ENCODE measurements around the gene HSPA9.

HSPA9 gene

DNA sequence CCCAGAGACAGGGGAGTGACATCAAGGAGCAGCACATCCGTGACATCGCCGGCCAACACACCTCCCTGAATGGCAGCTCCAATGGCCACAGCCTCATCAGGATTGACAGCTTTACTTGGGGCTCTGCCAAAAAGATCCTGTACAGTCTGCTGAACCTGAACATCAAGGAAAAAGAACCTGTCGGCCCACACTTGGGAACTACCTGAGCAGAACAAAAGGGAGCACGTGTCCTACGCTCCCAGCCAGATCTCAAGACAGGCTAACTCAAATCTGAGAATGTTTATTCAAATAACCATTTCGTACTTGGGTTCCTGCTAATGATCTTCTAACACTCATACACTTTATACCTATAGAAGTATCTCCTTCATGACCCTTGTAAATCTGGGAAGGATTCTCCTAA lies 15.3 kb downstream of the HSPA9 start:
- no peak for DNase-seq

DNA sequence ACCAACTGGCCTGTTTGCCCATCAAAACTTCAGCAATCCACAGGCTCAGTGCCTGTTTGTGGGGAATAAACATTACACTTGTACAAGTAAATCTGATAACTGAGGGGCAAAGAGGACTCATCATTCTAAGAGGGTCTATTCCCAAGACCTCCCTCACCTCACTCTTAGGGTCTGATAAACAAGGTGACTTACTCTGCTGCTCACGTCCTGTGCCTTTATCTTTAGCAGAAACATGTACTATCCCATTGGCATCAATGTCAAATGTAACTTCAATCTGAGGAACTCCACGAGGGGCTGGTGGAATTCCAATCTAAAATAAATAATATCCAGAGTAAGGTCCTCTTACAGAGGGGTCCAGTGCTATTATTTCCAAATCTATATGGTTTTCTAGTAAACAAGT lies 17.5 kb downstream of the HSPA9 start:
- DNase-seq, result no peak

DNA sequence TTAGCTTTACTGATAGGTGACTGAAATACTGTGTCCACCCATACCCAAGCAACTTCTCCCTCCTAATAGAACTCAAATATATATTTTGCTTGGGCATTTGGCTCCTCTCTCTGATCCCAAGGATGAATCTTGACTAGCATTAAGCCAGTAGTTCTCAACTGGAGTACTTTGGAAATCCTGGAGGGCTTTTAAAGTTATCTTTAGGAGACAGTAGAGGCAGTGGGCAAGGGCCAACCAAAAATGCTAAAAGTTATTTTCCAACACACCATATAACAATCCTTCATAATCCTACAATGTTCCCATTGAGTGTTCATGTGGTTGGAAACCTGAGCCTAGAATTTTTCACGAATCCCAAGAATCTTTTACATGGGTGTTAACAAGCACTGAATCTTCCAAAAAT lies 21.1 kb downstream of the HSPA9 start:
- DNase-seq, result no peak

DNA sequence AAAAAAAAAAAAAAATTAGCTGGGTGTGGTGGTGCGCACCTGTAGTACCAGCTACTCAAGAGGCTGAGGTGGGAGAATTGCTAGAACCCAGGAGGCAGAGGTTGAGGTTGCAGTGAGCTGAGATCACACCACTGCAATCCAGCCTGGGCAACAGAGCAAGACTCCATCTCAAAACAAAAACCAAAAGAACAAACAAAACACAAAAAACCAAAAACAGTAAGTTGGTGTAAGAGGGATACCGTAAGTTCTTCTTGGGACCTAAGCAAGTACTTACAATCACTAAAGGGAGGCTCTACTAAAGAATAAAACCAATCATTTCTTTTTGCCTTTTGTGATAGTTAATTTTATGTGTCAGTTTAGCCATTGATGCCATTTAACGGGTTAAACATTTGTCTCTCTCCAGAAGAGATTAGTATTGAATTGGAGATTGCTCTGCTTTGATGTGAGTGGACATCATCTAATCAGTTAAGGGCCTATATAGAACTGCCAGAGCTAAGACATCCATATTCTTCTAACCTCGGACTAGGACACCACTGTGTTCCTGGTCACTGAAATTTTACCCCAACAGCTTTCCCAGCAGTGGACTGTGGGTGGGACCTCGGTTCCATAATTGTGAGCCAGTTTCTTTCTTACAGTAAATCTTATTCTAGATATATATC lies 21.6 kb downstream of the HSPA9 start:
- no peak for DNase-seq

DNA sequence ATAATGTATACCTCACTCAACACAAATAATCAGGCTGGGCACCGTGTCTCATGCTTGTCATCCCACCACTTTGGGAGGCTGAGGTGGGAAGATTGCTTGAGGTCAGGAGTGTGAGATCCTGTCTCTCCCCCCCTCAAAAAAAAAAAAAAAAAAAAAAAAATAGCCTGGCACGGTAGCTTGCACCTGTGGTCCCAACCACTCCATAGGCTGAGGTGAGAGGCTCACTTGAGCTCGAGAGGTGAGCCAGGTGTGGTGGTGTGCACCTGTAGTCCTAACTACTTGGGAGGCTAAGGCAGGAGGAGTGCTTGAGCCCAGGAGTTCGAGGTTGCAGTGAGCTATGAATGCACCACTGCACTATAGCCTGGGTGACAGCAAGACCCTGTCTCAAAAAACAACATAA lies 22.5 kb downstream of the HSPA9 start:
- no peak for DNase-seq

DNA sequence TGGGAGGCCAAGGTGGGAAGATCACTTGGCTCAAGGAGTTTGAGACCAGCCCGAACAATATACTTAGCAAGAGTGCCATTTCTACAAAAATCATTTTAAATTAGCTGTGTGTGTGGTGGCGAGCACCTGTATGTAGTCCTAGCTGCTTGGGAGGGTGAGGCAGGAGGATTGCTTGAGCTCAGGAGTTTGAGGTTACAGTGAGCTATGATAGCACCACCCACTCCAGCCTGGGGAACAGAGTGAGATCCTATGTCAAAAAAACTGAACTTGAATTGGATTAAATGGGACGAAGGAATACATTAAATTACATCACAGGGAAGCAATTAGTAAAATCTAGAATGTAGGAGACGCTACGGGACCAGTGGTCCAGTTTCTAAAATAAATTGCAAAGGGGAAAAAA lies 25.8 kb downstream of the HSPA9 start:
- DNase-seq, result no peak

DNA sequence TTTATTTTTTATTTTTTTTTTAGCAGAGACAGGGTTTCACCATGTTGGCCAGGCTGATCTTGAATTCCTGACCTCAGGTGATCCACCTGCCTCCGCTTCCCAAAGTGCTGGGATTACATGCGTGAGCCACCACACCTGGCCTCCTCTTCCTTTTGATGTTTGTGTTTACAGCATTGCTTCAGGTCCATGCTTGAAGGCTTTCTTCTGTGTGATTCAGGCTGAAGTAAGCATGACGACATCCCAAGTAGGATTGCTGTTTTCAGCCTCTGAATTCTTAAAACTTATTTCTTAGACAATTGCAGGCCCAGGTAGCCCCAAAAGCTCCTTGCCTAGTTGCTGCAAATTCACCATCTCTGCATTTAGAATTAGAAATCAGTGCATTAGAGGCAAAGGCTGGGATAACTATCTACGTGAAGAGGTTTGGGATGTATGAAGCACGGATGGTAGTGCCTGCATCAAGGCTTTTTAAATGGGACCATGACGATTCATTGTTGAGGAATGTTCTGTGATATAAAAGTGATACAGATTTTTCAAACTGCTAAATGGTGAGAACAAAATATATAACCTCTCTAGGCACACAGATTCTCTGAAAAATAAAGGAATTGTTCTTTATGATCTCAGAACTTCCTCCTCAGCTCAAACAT lies 29.2 kb downstream of the HSPA9 start:
- DNase-seq, result no peak

DNA sequence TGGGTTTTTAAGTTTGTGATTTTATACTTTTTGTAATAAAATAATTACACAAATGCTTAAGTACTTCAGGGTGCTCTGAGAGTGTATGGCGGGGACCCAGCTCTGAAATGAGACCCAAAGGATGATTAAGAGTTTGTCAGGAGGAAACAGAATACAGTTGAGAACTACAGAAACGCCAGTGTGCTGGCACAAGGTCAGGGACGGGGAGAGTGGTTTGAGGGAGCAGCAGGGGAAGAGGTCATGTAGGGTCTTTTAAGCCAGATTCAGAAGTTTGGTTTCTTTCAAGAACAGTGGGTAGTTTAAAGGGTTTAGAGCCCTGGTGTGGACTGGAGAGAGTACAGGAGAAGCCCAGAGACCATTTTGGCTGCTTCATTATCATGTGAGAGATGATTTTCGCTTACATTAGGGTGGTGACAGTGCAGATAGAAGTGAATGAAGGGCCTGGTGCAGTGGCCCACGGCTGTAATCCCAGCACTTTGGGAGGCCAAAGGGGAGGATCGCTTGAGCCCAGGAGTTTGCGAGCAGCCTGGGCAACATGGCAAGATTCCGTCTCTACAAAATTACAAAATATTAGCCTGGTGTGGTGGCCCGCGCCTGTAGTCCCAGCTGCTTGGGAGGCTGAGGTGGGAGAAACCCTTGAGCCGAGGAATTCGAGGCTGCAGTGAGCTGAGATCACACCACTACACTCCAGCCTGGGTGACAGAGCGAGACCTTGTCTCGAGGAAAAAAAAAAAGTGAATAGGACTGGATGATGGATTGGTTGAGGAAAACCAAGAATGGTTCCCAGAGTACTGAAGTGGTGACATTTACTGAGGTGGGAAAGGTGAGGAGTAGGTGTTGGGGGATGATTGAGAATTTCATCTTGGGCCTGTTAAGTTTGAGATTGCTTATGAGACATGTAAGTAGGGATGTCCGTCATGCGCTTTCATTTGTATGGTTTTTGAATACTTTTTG lies 30.7 kb downstream of the HSPA9 start:
- peak; percentile 20 for DNase-seq

DNA sequence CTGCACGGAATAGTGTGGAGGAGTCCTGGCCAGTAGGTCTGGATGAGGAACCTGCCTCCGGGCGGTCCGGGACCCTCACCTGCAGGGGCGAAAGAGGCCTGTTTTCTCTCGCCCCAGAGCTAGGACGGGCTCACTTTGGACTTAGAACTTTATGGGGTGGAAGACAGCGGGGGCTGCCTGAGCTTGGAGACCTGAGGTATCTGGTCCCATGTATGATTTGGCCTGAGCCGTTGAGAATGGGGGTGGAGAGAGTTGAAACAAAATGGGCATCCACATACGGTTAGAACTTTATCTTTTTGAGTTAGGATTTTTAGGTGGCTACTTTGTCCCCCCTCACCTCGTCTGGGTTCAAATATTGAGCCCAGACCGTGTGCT lies 31.5 kb downstream of the HSPA9 start:
- peak; percentile 85 for DNase-seq

DNA sequence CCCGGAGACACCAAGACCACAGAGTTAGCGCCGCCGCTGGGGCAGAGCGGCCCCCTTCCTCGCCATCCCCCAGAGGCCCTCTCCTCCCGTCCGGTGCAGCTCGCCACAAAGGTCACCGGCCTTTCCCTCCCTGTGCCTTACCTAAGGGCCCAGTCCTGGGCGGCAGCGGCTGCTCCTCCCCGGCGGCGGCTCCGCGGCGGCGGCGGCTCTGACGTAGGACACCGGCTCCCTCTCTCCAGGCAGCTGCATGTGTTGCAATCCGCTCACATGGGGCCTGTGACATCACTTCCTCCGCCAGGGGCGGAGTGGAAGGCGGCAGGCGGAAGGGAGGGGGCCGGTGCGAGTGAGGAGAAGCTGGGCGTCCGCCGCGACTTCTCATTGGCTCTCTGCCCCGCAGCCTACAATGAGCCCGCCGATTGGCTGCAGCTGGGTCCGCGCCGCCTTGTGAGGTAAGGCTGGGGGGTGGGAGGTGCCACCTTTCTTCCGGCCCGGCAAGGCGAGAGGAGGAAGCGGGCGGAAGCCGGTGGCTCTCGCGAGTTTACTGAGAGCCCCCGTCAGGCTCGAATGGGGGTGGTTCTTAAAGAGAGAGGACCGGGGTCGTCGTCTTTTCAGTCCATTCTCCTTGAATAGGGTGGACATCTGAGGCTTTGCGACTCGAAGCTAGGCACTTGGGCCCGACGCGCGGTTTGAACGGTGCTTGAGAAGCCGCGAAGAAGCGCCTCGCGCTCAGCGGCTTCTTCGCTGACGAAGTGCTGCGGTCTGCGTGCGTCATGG lies 32.1 kb downstream of the HSPA9 start, which contains the start of gene ETF1:
TSS of gene ETF1 (minus strand) at position 281 of the 774 bp plus-strand sequence. CDS start 318 bp downstream, outside the sequence.
- DNase-seq, result peak; percentile 100

DNA sequence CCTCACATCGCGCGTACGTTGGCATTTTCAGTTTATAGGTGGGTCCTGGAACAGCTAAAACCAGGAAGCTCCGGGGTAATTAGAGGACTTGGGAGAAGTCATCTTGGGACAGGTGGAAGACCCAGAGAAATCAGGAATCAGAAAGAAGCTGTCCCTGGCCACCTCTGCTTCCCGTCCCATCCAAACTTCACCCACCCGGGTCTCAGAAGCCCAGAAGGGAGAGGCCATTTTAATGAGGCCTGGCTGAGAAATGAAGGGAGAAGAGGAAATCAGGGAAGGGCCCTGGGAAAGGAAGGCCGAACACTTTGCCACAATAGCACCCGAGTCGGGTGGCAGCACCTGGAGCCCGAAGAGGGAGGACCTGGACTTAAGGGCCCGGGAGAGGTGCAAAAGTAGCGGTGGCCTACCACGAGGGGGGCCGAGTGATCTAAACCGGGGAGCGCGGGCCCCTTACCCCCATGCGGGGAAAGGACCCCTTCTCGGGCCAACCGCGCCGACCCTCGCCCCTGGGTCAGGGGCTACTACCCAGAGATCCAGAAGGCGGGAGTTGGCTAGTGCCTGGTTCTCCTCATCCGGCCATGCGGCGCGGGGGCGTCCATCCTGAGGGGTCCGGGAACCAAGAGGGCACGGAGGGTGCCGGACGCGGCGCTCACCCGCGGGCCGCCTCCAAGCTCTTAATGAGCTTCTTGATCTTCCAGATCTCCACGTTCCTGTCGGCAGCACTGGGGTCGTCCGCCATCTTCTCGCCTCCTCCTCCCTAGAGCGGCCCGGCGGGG lies 32.8 kb downstream of the HSPA9 start:
- no peak for DNase-seq

DNA sequence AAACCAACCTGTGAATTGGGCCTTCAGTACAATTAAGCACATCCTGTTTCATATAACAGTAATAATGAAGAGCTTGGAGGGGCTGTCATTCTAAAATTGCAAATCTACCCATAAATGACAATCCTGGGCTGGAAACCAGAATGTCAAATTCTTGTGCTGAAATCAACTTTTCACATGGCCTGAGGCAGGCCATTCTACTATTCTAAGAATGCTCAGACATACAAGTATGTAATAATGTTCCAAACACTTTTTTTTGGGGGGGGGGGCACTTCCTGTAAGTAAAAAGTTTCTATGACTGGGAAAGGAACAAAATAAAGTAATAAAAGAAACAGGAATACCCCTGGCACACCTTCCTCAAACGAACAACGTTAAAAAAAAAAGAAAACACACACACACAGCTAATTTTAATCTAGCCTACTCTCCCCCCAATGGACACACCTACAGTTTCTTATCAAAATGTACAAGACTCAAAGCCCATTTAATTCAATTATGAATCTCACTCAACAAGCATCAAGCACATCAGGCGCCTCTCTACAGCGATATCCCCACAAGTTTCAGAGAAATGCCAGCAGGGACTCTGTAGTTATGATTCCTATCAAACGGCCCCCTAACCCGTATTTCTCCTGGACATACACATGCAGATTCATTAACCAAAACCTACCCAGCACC lies 33.6 kb downstream of the HSPA9 start:
- no peak for DNase-seq

DNA sequence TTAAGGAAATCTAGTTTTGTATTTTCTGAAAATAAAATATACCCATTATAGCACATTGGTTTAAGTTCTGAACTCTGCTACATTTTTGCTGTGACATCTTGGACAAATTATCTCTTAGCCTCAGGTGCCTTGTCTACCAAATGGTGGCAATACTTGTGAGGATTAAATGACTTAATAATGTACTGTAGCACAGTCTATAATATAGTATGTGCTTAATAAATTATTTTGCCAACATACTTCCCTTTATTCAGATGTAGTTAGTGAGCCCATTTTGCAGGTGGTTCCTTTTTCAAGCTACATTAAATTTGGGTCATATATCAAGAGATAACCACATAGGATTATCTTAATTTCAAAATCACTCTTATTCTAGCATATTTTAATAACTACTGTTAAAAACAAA lies 35.4 kb downstream of the HSPA9 start:
- DNase-seq, result no peak

DNA sequence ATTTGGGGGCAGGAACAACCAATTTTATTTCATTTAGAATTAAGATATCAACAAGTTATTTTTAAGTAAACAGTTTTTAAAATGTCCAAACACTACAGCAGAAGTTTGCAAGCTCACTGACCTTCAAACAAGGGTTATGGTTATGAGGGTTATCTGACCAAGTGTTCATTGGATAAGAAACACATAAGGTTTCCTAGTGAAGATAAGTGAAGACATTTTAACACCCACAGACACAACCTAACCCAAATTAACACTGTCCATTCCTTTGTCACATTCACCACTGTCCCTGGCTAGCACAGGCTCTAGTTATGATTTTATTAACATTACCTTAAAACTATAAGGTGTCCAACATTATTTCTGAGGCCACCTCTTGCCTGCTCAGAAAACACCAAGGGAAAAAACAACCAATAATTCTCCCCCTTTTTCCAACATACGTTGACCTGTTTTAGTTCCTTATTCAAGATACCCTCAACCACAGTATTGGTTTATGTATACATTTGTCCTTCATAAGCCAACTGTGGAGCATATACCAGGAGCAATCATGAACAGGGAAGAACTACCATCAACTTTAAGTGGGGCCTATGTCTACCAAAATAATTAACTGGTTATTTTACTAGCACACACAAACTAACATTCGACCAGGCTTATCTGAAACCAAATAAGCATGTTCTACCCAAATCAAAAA lies 36.1 kb downstream of the HSPA9 start:
- DNase-seq, result no peak

DNA sequence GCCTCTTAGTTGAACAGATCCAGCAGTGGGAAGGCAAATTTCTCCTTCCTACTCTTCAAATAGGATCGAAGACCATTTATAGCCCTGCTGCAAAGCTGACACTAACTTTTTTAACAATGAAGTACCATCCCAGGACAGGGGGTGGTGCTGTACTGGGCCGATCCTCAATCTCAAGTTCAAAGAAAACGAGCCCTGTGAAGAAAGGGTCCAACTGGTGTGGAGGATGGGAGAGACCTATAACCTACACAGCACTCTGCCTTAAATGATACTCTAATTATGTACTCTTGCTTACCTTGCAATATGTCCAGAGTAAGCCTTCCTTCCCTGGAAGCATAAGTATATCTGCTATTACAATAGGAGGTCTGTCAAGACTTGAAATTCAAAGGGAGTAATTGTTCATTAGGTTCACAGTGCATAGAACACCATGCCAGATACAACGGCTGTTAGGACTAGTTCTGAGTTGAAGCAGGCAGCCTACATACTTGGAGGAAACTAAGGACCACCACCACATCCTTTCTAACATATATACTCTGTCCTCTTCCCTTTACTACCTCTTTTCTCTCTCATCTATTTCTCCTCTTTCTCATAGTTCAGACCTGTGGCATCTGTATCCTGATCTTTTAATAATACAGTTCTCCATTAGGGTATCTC lies 38.4 kb downstream of the HSPA9 start:
- no peak for DNase-seq

DNA sequence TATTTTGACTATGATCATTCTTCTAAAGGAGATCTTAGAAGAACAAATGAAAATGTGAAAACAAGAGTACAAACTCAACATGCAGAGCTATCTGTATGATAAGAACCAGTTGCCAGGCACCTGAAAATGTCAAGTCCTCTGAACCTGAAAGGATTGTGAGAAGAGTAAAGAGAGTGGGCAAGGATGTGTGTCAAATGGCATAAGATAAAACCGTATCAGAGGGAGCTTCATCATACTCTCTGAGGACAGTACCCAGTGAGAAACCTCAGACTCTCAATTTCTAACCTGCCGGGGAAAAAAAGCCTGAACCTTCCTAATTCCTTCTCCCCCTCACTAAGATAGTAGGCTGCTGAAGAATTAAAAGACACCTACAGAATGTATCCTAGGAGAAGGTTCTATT lies 39.0 kb downstream of the HSPA9 start:
- DNase-seq, result no peak

DNA sequence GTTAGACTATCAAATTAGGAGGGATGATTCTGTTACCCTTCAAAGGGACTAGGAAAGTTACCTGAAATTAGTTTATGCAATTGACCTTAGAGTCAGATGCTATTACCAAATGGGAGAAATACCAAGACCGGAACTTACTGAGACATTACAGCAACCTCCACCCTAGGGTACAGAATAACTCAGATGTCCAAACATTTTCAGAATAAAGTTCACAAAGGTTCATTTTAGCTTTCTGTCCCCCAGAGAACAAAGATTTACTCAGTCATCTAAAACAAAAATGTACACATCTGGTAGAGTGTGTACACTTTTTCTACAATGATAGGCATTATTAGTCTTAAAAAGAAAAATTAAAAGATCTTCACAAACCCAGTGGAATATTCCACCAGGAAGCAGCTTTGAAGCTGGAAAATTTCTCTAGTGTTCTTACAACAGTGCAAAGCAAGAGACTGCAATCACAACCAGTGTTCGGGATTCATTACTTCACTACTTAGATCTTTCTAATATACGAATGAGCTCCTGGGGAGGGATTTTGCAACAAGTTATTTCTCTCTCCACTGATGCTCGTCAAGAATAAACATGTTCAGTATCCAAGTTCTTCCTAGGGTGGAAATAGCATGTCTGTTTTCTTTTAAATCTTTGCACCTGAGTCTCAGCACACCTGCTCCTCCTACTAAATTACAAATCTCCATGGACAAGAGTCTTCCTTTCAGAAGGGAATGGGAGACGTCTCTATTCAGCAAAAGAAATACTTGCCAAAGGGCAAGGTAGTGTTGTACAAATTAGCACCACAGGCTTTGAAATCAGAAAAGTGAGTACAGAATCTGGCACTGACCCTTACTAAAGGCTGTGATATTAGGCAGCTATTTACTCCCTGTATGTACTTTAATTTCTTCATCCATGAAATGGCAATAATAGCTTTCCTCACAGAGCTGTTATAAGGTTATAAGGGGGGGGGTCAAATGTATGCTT lies 40.9 kb downstream of the HSPA9 start:
- DNase-seq, result no peak

DNA sequence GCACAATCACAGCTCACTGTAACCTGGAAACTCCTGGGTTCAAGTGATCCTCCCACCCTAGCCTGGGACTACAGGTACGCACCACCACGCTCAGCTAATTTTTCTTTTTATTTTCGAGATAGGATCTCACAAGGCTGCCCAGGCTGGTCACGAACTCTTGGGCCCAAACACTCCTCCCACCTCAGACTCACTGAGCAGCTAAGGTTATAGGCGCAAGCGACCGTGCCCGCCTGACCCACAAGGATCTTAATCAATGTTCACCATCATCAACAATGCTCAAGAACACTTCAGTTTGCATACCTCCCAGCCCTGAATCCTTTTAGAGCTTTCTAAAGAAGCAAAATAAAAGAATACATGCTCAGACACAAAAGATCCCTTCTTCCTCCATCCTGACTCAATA lies 45.4 kb downstream of the HSPA9 start:
- no peak for DNase-seq

Data from stimulated activated CD4-positive, alpha-beta T cell treated with anti-CD3 and anti-CD28 coated beads, Interleukin-15, amount 100 ng/mL, for 24 hours (primary cell).